HG03159 (cell line): ENCODE data around the gene LDLRAD4.

Experiments used
- ATAC-seq: cut with Tn5 transposase; IDR thresholded peaks from one replicate; pipeline ENCODE4 v1.9.1; 2021; ENCODE audit warnings: mild to moderate bottlenecking, moderate library complexity; ENCODE audit not compliant: unreplicated experiment

LDLRAD4 gene

GRCh38 chr18:13522861-13523660, 304.5 kb downstream of the LDLRAD4 start:
- ATAC-seq = no peak

GRCh38 chr18:13524054-13524453, 305.5 kb downstream of the LDLRAD4 start:
- ATAC-seq = no peak

GRCh38 chr18:13524811-13525210, 306.3 kb downstream of the LDLRAD4 start:
- no peak for ATAC-seq

- ATAC-seq = no peak
These were observed 306.9 kb downstream of the LDLRAD4 start for GRCh38 chr18:13525381-13526029.

GRCh38 chr18:13526519-13526918, 308.0 kb downstream of the LDLRAD4 start:
- no peak for ATAC-seq

- no peak for ATAC-seq
These were observed 308.7 kb downstream of the LDLRAD4 start for GRCh38 chr18:13527256-13527655.

GRCh38 chr18:13527730-13528129, 309.2 kb downstream of the LDLRAD4 start:
- no peak for ATAC-seq

GRCh38 chr18:13528739-13529392, 310.3 kb downstream of the LDLRAD4 start:
- ATAC-seq = no peak

GRCh38 chr18:13530033-13530878, 311.7 kb downstream of the LDLRAD4 start:
- no peak for ATAC-seq

- ATAC-seq = no peak
These were observed 312.4 kb downstream of the LDLRAD4 start for GRCh38 chr18:13530879-13531387.

- no peak for ATAC-seq
These were observed 313.2 kb downstream of the LDLRAD4 start for GRCh38 chr18:13531681-13532325.

- no peak for ATAC-seq
These were observed 314.0 kb downstream of the LDLRAD4 start for GRCh38 chr18:13532406-13533075.

GRCh38 chr18:13534631-13535030, 316.1 kb downstream of the LDLRAD4 start:
- ATAC-seq = no peak

GRCh38 chr18:13536578-13536977, 318.0 kb downstream of the LDLRAD4 start:
- ATAC-seq = no peak

GRCh38 chr18:13537022-13537780, 318.6 kb downstream of the LDLRAD4 start:
- ATAC-seq = peak; percentile 68

GRCh38 chr18:13538630-13539029, 320.1 kb downstream of the LDLRAD4 start:
- no peak for ATAC-seq

GRCh38 chr18:13539050-13539449, 320.5 kb downstream of the LDLRAD4 start:
- ATAC-seq = no peak

GRCh38 chr18:13539843-13540476, 321.4 kb downstream of the LDLRAD4 start:
- ATAC-seq = no peak
